Endothelial cell of umbilical vein (primary cell): ENCODE measurements around the gene EXOC3. TPM values are rescaled to one million over a fixed set of nuclear protein-coding genes. Genes with fewer than 3 reads are reported as not detected.

ENCODE experiments used
- BruUV-seq: library from RNA; stranded (reverse); fragments of 400-500 nt; replicated peaks from 2 replicates; lab custom pipeline; 2021; lab: Mats Ljungman, UMichigan
- CTCF ChIA-PET: fragments of 300-600, 350-600 bp; sonication (Branson Sonifier 250); formaldehyde crosslinking; loops from one replicate; lab custom pipeline; 2021; ENCODE audit warnings: antibody characterized with exemption, inconsistent platforms; lab: Charles Lee
- POLR2A ChIA-PET: fragments of 300-600, 350-600 bp; sonication (Branson Sonifier 250); formaldehyde crosslinking; loops from one replicate; lab custom pipeline; 2021; ENCODE audit warnings: antibody characterized with exemption, inconsistent platforms; lab: Charles Lee
- DNase-seq: peaks from one replicate; pipeline ENCODE4 v3.0.0-alpha.2; 2011; ENCODE audit warnings: low read depth, low spot score
- FAIRE-seq: peaks from 2 replicates; lab custom pipeline; 2011; peaks lifted over from hg19 to GRCh38; lab: Jason Lieb, UNC
- H2AFZ ChIP-seq: 2 replicates; pipeline ENCODE4 v1.6.0; 2012; ENCODE audit warnings: low read depth, low read length, control low read depth, inconsistent platforms
- H3K27ac ChIP-seq: 2 replicates; pipeline ENCODE4 v1.5.1; 2011; ENCODE audit warnings: low read depth, mild to moderate bottlenecking, control low read depth, low read length, moderate library complexity; ENCODE audit not compliant: insufficient read depth
- H3K27me3 ChIP-seq, 2 experiments: 2 replicates each; pipeline versions ENCODE4 v1.6.0 to v1.6.1; 2011; ENCODE audit warnings: low read length in 2 of 2, mixed read lengths in 1 of 2; ENCODE audit not compliant: control insufficient read depth in 2 of 2, insufficient read depth in 2 of 2
- H3K36me3 ChIP-seq, 2 experiments: 2 replicates in 1 of 2; 3 replicates in 1 of 2; pipeline ENCODE4 v1.5.1; 2011; ENCODE audit warnings: low read length in 2 of 2, mild to moderate bottlenecking in 1 of 2, moderate library complexity in 1 of 2; ENCODE audit not compliant: control insufficient read depth in 2 of 2, insufficient read depth in 2 of 2; ENCODE audit errors: extremely low read depth in 1 of 2
- H3K4me1 ChIP-seq: 3 replicates; pipeline ENCODE4 v1.5.1; 2011; ENCODE audit warnings: mild to moderate bottlenecking, low read length; ENCODE audit not compliant: control insufficient read depth, insufficient read depth; ENCODE audit errors: extremely low read depth
- H3K4me2 ChIP-seq: 2 replicates; pipeline ENCODE4 v1.6.1; 2011; ENCODE audit warnings: low read length, control low read depth, mixed read lengths; ENCODE audit not compliant: insufficient read depth
- H3K4me3 ChIP-seq, 3 experiments: fragments of 200-600 bp in 1 of 3; sonication (generic), shearing (Covaris generic) in 1 of 3; replicated peaks in 1 of 3; 2 replicates each; pipeline ENCODE4 v1.5.1; 2011 to 2016; ENCODE audit warnings: control low read depth in 3 of 3, low read length in 3 of 3, mild to moderate bottlenecking in 2 of 3, inconsistent platforms in 1 of 3, low read depth in 1 of 3, moderate library complexity in 1 of 3; ENCODE audit not compliant: insufficient read depth in 1 of 3
- H3K79me2 ChIP-seq: 2 replicates; pipeline ENCODE4 v1.6.0; 2012; ENCODE audit warnings: low read length, inconsistent platforms; ENCODE audit not compliant: control insufficient read depth, insufficient read depth
- H3K9ac ChIP-seq: replicated peaks from 2 replicates; pipeline ENCODE3; 2011; ENCODE audit warnings: low read length, control low read depth; ENCODE audit not compliant: insufficient read depth; ENCODE audit errors: extremely low read depth
- H3K9me1 ChIP-seq: replicated peaks from 3 replicates; pipeline ENCODE4 v1.6.0; 2011; ENCODE audit warnings: mild to moderate bottlenecking, low read length; ENCODE audit not compliant: control insufficient read depth, insufficient read depth; ENCODE audit errors: extremely low read depth
- H3K9me3 ChIP-seq: replicated peaks from 2 replicates; pipeline ENCODE4 v1.5.1; 2012; ENCODE audit warnings: low read length, inconsistent platforms; ENCODE audit not compliant: control insufficient read depth, insufficient read depth
- H4K20me1 ChIP-seq: replicated peaks from 2 replicates; pipeline ENCODE3; 2011; ENCODE audit warnings: mild to moderate bottlenecking, low read length; ENCODE audit not compliant: control insufficient read depth, insufficient read depth; ENCODE audit errors: extremely low read depth
- CTCF ChIP-seq, 2 donors: IDR thresholded peaks; 1 replicate in 1 of 2; 2 replicates in 1 of 2; pipeline ENCODE4 v1.5.1; 2011; ENCODE audit warnings: low read length in 2 of 2, mild to moderate bottlenecking in 2 of 2, moderate library complexity in 2 of 2, control low read depth in 1 of 2, inconsistent platforms in 1 of 2, low read depth in 1 of 2; ENCODE audit not compliant: insufficient read depth in 1 of 2; ENCODE audit errors: extremely low read depth in 1 of 2
- FOS ChIP-seq: IDR thresholded peaks from 2 replicates; pipeline ENCODE4 v1.6.1; 2011; ENCODE audit warnings: mild to moderate bottlenecking, low read length, moderate library complexity, borderline replicate concordance; ENCODE audit not compliant: insufficient read depth
- GATA2 ChIP-seq: IDR thresholded peaks from 2 replicates; pipeline ENCODE4 v1.7.0; 2011; ENCODE audit warnings: low read depth, mild to moderate bottlenecking, moderate library complexity, mixed read lengths, low read length; ENCODE audit not compliant: insufficient read length, insufficient read depth
- JUN ChIP-seq: IDR thresholded peaks from 2 replicates; pipeline ENCODE4 v1.6.1; 2011; ENCODE audit warnings: borderline replicate concordance, low read depth; ENCODE audit not compliant: insufficient read length, insufficient read depth
- MAX ChIP-seq: IDR thresholded peaks from 2 replicates; pipeline ENCODE4 v1.6.1; 2011; ENCODE audit not compliant: insufficient read depth, insufficient read length
- POLR2A ChIP-seq: IDR thresholded peaks from 2 replicates; pipeline ENCODE4 v1.6.1; 2012; ENCODE audit warnings: low read depth, mild to moderate bottlenecking, control low read depth, low read length
- POLR2AphosphoS5 ChIP-seq: IDR thresholded peaks from 2 replicates; pipeline ENCODE4 v1.6.1; 2012; ENCODE audit warnings: low read depth, mild to moderate bottlenecking, control low read depth, low read length, moderate library complexity; ENCODE audit not compliant: insufficient read depth
- dilution Hi-C: fragments of 300-500 bp; cut with MboI; formaldehyde crosslinking; loops from one replicate; pipeline ENCODE4 v1.15.0; 2019; ENCODE audit warnings: low sequenced_read_pairs; ENCODE audit not compliant: extremely low pct_ligation_motif_present
- intact Hi-C: fragments of 100-400 bp; cut with micrococcal nuclease; formaldehyde crosslinking; loops from one replicate; pipeline ENCODE4 v1.10.0; 2022
- polyA plus RNA-seq, 4 experiments: library from polyadenylated mRNA; depleted of rRNA in 3 of 4; stranded (reverse) in 3 of 4; unstranded in 1 of 4; fragments of >200 nt; gene quantifications; 2 replicates each; pipeline versions ENCODE4 v1.2.1 to v1.2.3, GENCODE V29; 2011 to 2012; ENCODE audit warnings: missing spikeins in 1 of 4
- total RNA-seq: library from RNA; stranded (reverse); gene quantifications from 2 replicates; pipeline ENCODE4 v1.2.3, GENCODE V29; 2021

EXOC3 gene
- total and polyA plus RNA-seq, 2 donors (not counting 3 experiments of a cell fraction or from before 2014, with no cell fraction given): 26.4 to 52.9 TPM

GRCh38 chr5:423233-423565 is 19.8 kb upstream of the EXOC3 start:
- Histone ChIP-seq H3K4me3 (no peak overlapping the region), H3K27ac (no peak overlapping the region), H3K9me3 (no peaks in the 10 kb centered on the region), H2AFZ (no peak overlapping the region), H3K9ac (no peak overlapping the region), H3K4me2 (no peak overlapping the region), H3K79me2 (no peaks in the 10 kb centered on the region), H3K36me3 (no peaks in the 10 kb centered on the region), H3K4me1 (no peaks in the 10 kb centered on the region), H3K9me1 (no peaks in the 10 kb centered on the region), H4K20me1 (no peaks in the 10 kb centered on the region), H3K27me3 (no peaks in the 10 kb centered on the region)
- ChIA-PET POLR2A (no interaction called here), CTCF (no interaction called here)
- TF ChIP-seq FOS: no peak
- no peak for TF ChIP-seq POLR2AphosphoS5
- TF ChIP-seq MAX: no peak
- no peak for TF ChIP-seq JUN
- TF ChIP-seq CTCF (IDR thresholded peaks at IDR 0.05; ENCODE audit: extremely low read depth in 1 of 2, insufficient read depth in 1 of 2, low read depth in 1 of 2, low read length in 2 of 2): no peak
- TF ChIP-seq POLR2A: no peak
- TF ChIP-seq GATA2: no peak
- dilution Hi-C loops: no loop called here
- DNase-seq (no peak), FAIRE-seq (no peak)
- no TSS peak for BruUV-seq
- intact Hi-C loops: no loop called here
